SK-N-SH (cell line): ENCODE data around the gene PRLR. TPM values are rescaled to one million over a fixed set of nuclear protein-coding genes. Genes with fewer than 3 reads are reported as not detected.

Experiments used
- CTCF ChIA-PET: fragments of 300-600, 350-600 bp; formaldehyde crosslinking; extraction: SDS; loops from one replicate; lab custom pipeline; 2021; lab: Yijun Ruan, JAX
- POLR2A ChIA-PET: fragments of 350-600 bp; sonication (Branson Sonifier 250); formaldehyde crosslinking; extraction: SDS; loops from one replicate; lab custom pipeline; 2020; ENCODE audit warnings: antibody characterized with exemption, inconsistent platforms; lab: Yijun Ruan, JAX
- DNase-seq: peaks from one replicate; pipeline ENCODE4 v3.0.0; 2012
- H2AFZ ChIP-seq: fragments of 200-600 bp; sonication (generic); 2 replicates; pipeline ENCODE4 v1.8.1; 2016; ENCODE audit warnings: antibody characterized with exemption, mild to moderate bottlenecking, low read depth
- H3F3A ChIP-seq: fragments of 200-600 bp; sonication (generic); replicated peaks from 2 replicates; pipeline ENCODE3; 2016; ENCODE audit warnings: antibody characterized with exemption, mild to moderate bottlenecking; ENCODE audit not compliant: insufficient read depth
- H3K27ac ChIP-seq, 2 experiments: fragments of 200-500 bp in 1 of 2; fragments of 200-600 bp in 1 of 2; sonication (Bioruptor generic) in 1 of 2; sonication (generic), shearing (Covaris generic) in 1 of 2; 2 replicates each; pipeline versions ENCODE4 v1.5.1 to v1.6.1; 2014 to 2016; ENCODE audit warnings: low read depth in 2 of 2, inconsistent platforms in 1 of 2, low read length in 1 of 2, mild to moderate bottlenecking in 1 of 2, mixed read lengths in 1 of 2
- H3K27me3 ChIP-seq: fragments of 200-600 bp; sonication (generic), shearing (Covaris generic); 2 replicates; pipeline ENCODE4 v1.6.1; 2016; ENCODE audit warnings: mixed run types; ENCODE audit not compliant: insufficient read depth
- H3K36me3 ChIP-seq, 2 experiments: fragments of 200-500 bp in 1 of 2; fragments of 200-600 bp in 1 of 2; sonication (Bioruptor generic) in 1 of 2; sonication (generic) in 1 of 2; replicated peaks in 1 of 2; 2 replicates each; pipeline versions ENCODE3 to v1.5.1; 2014 to 2016; ENCODE audit warnings: low read length in 1 of 2, mild to moderate bottlenecking in 1 of 2; ENCODE audit not compliant: insufficient read depth in 2 of 2, control insufficient read depth in 1 of 2
- H3K4me1 ChIP-seq, 2 experiments: fragments of 200-500 bp in 1 of 2; fragments of 200-600 bp in 1 of 2; sonication (Bioruptor generic) in 1 of 2; sonication (generic), shearing (Covaris generic) in 1 of 2; 2 replicates each; pipeline versions ENCODE4 v1.5.1 to v1.6.1; 2014 to 2016; ENCODE audit warnings: low read depth in 1 of 2, low read length in 1 of 2, mixed run types in 1 of 2; ENCODE audit not compliant: insufficient read depth in 2 of 2, control insufficient read depth in 1 of 2
- H3K4me2 ChIP-seq: fragments of 200-600 bp; sonication (generic), shearing (Covaris generic); 2 replicates; pipeline ENCODE4 v1.6.1; 2017; ENCODE audit warnings: mixed run types
- H3K4me3 ChIP-seq, 2 experiments: fragments of 200-500 bp in 1 of 2; fragments of 200-600 bp in 1 of 2; sonication (Bioruptor generic) in 1 of 2; sonication (generic), shearing (Covaris generic) in 1 of 2; 2 replicates each; pipeline versions ENCODE4 v1.5.1 to v1.8.1; 2014 to 2016; ENCODE audit warnings: low read depth in 2 of 2, inconsistent platforms in 1 of 2, low read length in 1 of 2, mild to moderate bottlenecking in 1 of 2, mixed read lengths in 1 of 2, moderate library complexity in 1 of 2
- H3K79me2 ChIP-seq: fragments of 200-600 bp; sonication (generic); 2 replicates; pipeline ENCODE4 v1.8.1; 2017; ENCODE audit warnings: mild to moderate bottlenecking; ENCODE audit not compliant: insufficient read depth
- H3K9ac ChIP-seq: fragments of 200-600 bp; sonication (generic); 2 replicates; pipeline ENCODE4 v1.6.1; 2017; ENCODE audit warnings: mixed run types
- H3K9me2 ChIP-seq: fragments of 200-600 bp; sonication (generic); 2 replicates; pipeline ENCODE4 v1.6.1; 2017; ENCODE audit warnings: mixed run types
- H3K9me3 ChIP-seq: fragments of 200-600 bp; sonication (generic); 2 replicates; pipeline ENCODE4 v1.6.1; 2017; ENCODE audit warnings: mixed run types, mild to moderate bottlenecking, moderate library complexity
- H4K20me1 ChIP-seq: fragments of 200-600 bp; sonication (generic); 2 replicates; pipeline ENCODE4 v1.6.1; 2017; ENCODE audit warnings: mild to moderate bottlenecking, mixed run types; ENCODE audit not compliant: insufficient read depth
- FOXM1 ChIP-seq: IDR thresholded peaks from 2 replicates; pipeline ENCODE4 v1.4.0; 2012; ENCODE audit warnings: low read depth, mild to moderate bottlenecking
- GATA2 ChIP-seq: sonication (generic); formaldehyde crosslinking; IDR thresholded peaks from 2 replicates; pipeline ENCODE4 v1.5.0; 2020; ENCODE audit warnings: mild to moderate bottlenecking, missing genetic modification reagents
- JUND ChIP-seq: IDR thresholded peaks from 2 replicates; pipeline ENCODE4 v1.4.0; 2012
- MEF2A ChIP-seq: IDR thresholded peaks from 2 replicates; pipeline ENCODE4 v1.4.0; 2012; ENCODE audit warnings: low read depth, borderline replicate concordance
- NRF1 ChIP-seq: IDR thresholded peaks from 2 replicates; pipeline ENCODE4 v1.6.1; 2012; ENCODE audit warnings: low read depth, mild to moderate bottlenecking, low read length
- RAD21 ChIP-seq: IDR thresholded peaks from 2 replicates; pipeline ENCODE4 v1.6.1; 2012; ENCODE audit warnings: mild to moderate bottlenecking, low read length
- RCOR1 ChIP-seq: fragments of 150-350 bp; IDR thresholded peaks from 2 replicates; pipeline ENCODE4 v1.6.1; 2017; ENCODE audit warnings: antibody characterized with exemption, low read length
- SMC3 ChIP-seq: IDR thresholded peaks from 2 replicates; pipeline ENCODE4 v1.6.1; 2012; ENCODE audit warnings: low read depth, low read length, improper control_type of control experiment
- TEAD4 ChIP-seq: IDR thresholded peaks from 2 replicates; pipeline ENCODE4 v1.4.0; 2012; ENCODE audit warnings: mild to moderate bottlenecking, borderline replicate concordance; ENCODE audit not compliant: insufficient read depth
- whole genome bisulfite sequencing: methylation state at CpG from one replicate; pipeline ENCODE4 v1.1.6; 2017; ENCODE audit warnings: low lambda C conversion rate; 5-methylcytosine and 5-hydroxymethylcytosine counted together
- polyA plus RNA-seq, 3 experiments: library from polyadenylated mRNA; depleted of rRNA; stranded (reverse); fragments of >200 nt; gene quantifications; 2 replicates each; pipeline ENCODE4 v1.2.3, GENCODE V29; 2012
- TF ChIP-seq, protein P1 (sequence below): IDR thresholded peaks from 2 replicates; pipeline ENCODE4 v1.4.0; 2012; ENCODE audit warnings: low read depth, borderline replicate concordance
- TF ChIP-seq, protein P2 (sequence below): IDR thresholded peaks from 2 replicates; pipeline ENCODE4 v1.4.0; 2012; ENCODE audit warnings: low read depth
- TF ChIP-seq, protein P3 (sequence below): IDR thresholded peaks from 2 replicates; pipeline ENCODE4 v1.4.0; 2012; ENCODE audit warnings: low read depth, borderline replicate concordance
- TF ChIP-seq, protein P4 (sequence below): fragments of 150-350 bp; IDR thresholded peaks from 2 replicates; pipeline ENCODE4 v1.6.1; 2016; ENCODE audit warnings: mild to moderate bottlenecking, low read depth, low read length
- TF ChIP-seq, protein P5 (sequence below): IDR thresholded peaks from 2 replicates; pipeline ENCODE4; 2012
- TF ChIP-seq, protein P6 (sequence below): fragments of 200-600 bp; sonication (generic); IDR thresholded peaks from 2 replicates; pipeline ENCODE4 v1.6.1; 2017; ENCODE audit warnings: antibody characterized with exemption, mild to moderate bottlenecking, moderate library complexity

Gene PRLR
- polyA plus RNA-seq, 1 of the 3 experiments (the other 2 are of a cell fraction) = 0.13 TPM

DNA sequence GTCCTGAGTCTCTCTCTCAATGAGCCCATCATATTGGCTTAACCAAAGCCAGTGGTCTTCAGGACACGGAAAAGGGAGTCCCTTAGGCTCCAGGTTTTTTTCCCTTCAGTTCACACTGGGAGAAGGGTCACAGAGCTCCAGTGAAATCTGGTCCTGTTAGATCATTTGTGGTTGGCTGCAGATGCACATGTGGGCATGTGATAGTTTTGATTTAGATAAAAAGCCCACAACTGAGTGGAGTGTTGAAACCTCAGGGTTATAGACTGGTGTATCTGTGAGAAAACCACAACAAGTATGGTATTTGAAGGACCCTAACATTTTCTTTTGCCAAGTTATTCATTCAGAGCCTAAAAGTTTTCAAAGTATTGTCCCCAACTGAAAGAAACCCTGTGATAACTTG lies 46.7 kb downstream of the PRLR start:
- Histone ChIP-seq H3K4me2 (no peak overlapping the region), H3K4me1 (no peaks in the 10 kb centered on the region), H3K27me3 (peaks cover 8% of the 10 kb centered on the region; the same call in 1 of the 2 replicates), H3F3A (no peaks in the 10 kb centered on the region), H3K9ac (no peak overlapping the region), H4K20me1 (no peaks in the 10 kb centered on the region), H3K9me3 (no peaks in the 10 kb centered on the region), H3K79me2 (no peaks in the 10 kb centered on the region), H3K9me2 (no peaks in the 10 kb centered on the region), H2AFZ (no peak overlapping the region), H3K27ac (no peak overlapping the region), H3K4me3 (no peak overlapping the region), H3K36me3 (no peaks in the 10 kb centered on the region)
- no peak for DNase-seq
- WGBS = 29% methylated on average over 1 of the region's 1 CpG
- TF ChIP-seq, protein P1, sequence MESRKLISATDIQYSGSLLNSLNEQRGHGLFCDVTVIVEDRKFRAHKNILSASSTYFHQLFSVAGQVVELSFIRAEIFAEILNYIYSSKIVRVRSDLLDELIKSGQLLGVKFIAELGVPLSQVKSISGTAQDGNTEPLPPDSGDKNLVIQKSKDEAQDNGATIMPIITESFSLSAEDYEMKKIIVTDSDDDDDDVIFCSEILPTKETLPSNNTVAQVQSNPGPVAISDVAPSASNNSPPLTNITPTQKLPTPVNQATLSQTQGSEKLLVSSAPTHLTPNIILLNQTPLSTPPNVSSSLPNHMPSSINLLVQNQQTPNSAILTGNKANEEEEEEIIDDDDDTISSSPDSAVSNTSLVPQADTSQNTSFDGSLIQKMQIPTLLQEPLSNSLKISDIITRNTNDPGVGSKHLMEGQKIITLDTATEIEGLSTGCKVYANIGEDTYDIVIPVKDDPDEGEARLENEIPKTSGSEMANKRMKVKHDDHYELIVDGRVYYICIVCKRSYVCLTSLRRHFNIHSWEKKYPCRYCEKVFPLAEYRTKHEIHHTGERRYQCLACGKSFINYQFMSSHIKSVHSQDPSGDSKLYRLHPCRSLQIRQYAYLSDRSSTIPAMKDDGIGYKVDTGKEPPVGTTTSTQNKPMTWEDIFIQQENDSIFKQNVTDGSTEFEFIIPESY = no peak
- TF ChIP-seq, protein P2, sequence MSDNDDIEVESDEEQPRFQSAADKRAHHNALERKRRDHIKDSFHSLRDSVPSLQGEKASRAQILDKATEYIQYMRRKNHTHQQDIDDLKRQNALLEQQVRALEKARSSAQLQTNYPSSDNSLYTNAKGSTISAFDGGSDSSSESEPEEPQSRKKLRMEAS = no peak
- TF ChIP-seq RCOR1 (no peak), FOXM1 (no peak), JUND (no peak), GATA2 (CRISPR knock-in tag) (no peak)
- TF ChIP-seq, protein P3, sequence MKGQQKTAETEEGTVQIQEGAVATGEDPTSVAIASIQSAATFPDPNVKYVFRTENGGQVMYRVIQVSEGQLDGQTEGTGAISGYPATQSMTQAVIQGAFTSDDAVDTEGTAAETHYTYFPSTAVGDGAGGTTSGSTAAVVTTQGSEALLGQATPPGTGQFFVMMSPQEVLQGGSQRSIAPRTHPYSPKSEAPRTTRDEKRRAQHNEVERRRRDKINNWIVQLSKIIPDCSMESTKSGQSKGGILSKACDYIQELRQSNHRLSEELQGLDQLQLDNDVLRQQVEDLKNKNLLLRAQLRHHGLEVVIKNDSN = no peak
- TF ChIP-seq, protein P4, sequence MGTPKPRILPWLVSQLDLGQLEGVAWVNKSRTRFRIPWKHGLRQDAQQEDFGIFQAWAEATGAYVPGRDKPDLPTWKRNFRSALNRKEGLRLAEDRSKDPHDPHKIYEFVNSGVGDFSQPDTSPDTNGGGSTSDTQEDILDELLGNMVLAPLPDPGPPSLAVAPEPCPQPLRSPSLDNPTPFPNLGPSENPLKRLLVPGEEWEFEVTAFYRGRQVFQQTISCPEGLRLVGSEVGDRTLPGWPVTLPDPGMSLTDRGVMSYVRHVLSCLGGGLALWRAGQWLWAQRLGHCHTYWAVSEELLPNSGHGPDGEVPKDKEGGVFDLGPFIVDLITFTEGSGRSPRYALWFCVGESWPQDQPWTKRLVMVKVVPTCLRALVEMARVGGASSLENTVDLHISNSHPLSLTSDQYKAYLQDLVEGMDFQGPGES = no peak
- POLR2A ChIA-PET = no interaction called here
- CTCF ChIA-PET = interaction anchor here (1.0 to 2.4 kb wide), 6 partner anchors 11 to 242 kb away, joined by 3 to 16 read pairs (median 8); no protein-coding TSS in a partner anchor

DNA sequence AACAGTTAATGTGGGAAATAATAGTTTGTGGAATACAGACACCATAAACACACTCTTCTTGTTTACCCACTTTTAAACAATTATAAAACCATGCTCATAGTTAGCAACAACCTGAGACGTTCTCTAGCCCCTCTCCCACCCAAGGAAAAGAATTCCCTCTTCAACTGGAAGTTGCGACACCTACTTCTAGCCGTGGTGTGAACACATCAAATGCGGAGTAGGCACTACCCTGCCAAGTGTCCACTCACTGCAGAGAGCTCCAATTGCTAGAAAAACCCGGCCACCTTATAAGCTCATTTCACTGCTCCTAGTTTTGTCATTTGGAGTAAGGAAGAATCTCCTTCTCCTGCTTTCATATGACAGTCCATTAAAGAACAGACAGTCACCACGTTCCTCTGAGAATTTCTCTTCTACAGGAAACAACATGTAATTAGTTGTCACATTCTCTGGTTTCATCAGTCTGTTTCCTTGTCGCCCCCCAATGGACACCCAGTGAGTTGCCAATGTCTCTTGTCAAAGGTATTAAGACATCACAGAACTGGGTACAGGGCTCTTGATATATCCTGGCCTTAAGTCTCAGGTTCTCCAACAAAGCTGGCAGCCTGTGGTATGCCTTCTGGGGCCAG lies 47.3 kb downstream of the PRLR start:
- Histone ChIP-seq H3K9me3 (no peaks in the 10 kb centered on the region), H3K27me3 (peaks cover 8% of the 10 kb centered on the region; the same call in 1 of the 2 replicates), H4K20me1 (no peaks in the 10 kb centered on the region), H3K79me2 (no peaks in the 10 kb centered on the region), H2AFZ (no peak overlapping the region), H3K27ac (no peak overlapping the region), H3K4me2 (no peak overlapping the region), H3K4me1 (no peaks in the 10 kb centered on the region), H3F3A (no peaks in the 10 kb centered on the region), H3K36me3 (no peaks in the 10 kb centered on the region), H3K9ac (no peak overlapping the region), H3K4me3 (no peak overlapping the region), H3K9me2 (no peaks in the 10 kb centered on the region)
- ChIA-PET POLR2A (no interaction called here), CTCF (interaction anchor here (0.6 to 2.4 kb wide), 10 partner anchors 8 to 243 kb away, joined by 3 to 16 read pairs (median 4); no protein-coding TSS in a partner anchor)
- TF ChIP-seq, protein P1 = no peak
- no peak for TF ChIP-seq GATA2 (CRISPR knock-in tag)
- no peak for TF ChIP-seq FOXM1
- TF ChIP-seq, protein P5, sequence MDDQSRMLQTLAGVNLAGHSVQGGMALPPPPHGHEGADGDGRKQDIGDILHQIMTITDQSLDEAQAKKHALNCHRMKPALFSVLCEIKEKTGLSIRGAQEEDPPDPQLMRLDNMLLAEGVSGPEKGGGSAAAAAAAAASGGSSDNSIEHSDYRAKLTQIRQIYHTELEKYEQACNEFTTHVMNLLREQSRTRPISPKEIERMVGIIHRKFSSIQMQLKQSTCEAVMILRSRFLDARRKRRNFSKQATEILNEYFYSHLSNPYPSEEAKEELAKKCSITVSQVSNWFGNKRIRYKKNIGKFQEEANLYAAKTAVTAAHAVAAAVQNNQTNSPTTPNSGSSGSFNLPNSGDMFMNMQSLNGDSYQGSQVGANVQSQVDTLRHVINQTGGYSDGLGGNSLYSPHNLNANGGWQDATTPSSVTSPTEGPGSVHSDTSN = no peak
- no peak for TF ChIP-seq NRF1
- no peak for TF ChIP-seq RCOR1
- TF ChIP-seq TEAD4 = no peak
- TF ChIP-seq SMC3 = peak; percentile 64
- TF ChIP-seq RAD21 = peak; percentile 69
- TF ChIP-seq, protein P6, sequence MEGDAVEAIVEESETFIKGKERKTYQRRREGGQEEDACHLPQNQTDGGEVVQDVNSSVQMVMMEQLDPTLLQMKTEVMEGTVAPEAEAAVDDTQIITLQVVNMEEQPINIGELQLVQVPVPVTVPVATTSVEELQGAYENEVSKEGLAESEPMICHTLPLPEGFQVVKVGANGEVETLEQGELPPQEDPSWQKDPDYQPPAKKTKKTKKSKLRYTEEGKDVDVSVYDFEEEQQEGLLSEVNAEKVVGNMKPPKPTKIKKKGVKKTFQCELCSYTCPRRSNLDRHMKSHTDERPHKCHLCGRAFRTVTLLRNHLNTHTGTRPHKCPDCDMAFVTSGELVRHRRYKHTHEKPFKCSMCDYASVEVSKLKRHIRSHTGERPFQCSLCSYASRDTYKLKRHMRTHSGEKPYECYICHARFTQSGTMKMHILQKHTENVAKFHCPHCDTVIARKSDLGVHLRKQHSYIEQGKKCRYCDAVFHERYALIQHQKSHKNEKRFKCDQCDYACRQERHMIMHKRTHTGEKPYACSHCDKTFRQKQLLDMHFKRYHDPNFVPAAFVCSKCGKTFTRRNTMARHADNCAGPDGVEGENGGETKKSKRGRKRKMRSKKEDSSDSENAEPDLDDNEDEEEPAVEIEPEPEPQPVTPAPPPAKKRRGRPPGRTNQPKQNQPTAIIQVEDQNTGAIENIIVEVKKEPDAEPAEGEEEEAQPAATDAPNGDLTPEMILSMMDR = peak; percentile 63
- TF ChIP-seq MEF2A = no peak
- 17% methylated on average over 7 of the region's 7 CpGs for WGBS
- DNase-seq = peak; percentile 31
